Measurements from ENCODE around the gene FRYL. TPM values are rescaled to one million over a fixed set of nuclear protein-coding genes. Genes with fewer than 3 reads are reported as not detected.

FRYL gene
- total and polyA plus RNA-seq, 11 donors, result 12.3 to 61.3 (median 34.4) TPM

DNA sequence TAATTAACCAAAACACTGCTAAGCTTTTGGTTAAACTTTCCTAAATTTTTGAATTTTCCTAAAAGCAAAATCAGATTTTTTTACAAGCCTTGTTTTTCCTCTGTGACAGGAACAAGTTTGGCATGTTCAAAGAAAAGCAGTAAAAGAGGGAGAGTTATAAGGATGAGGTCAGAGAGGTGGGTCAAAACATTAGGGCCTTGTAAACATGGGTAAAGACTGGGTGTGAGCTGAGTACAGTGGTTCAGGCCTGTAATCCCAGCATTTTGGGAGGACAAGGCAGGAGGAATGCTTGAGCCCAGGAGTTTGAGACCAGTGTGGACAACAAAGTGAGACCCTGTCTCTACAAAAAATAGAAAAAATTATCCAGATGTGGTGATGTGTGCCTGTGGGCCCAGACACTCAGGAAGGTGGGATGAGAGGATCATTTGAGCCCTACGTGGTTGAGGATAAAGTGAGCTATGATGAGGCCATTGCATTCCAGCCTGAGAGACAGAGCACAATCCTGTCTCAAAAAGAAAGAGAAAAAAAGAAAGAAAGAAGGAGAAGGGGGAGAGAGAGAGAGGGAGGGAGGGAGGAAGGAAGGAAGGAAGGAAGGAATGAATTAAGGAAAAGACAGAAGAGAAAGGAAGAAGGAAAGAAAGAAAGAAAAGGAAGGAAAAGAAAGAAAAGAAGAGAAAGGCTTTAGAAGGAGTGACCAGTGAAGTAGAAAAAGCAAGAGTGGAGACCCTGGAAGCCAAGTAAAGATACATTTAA lies 17.0 kb upstream of the FRYL start:
- intact Hi-C loops (cut with DNase I), result loop anchor here in 2 of 10 donors (2.0 to 10.0 kb wide), 2 partner anchors 16 to 168 kb away; partner anchors contain the start of gene FRYL (in 1 of the 2)
- H3K9me3 ChIP-seq, result no peaks in the 10 kb centered on the region
- no peaks in the 10 kb centered on the region for H3K36me3 ChIP-seq
- no peak overlapping the region for H3K4me3 ChIP-seq
- no peak for TF ChIP-seq POLR2A (IDR thresholded peaks at IDR 0.05)
- TF ChIP-seq, protein P1, sequence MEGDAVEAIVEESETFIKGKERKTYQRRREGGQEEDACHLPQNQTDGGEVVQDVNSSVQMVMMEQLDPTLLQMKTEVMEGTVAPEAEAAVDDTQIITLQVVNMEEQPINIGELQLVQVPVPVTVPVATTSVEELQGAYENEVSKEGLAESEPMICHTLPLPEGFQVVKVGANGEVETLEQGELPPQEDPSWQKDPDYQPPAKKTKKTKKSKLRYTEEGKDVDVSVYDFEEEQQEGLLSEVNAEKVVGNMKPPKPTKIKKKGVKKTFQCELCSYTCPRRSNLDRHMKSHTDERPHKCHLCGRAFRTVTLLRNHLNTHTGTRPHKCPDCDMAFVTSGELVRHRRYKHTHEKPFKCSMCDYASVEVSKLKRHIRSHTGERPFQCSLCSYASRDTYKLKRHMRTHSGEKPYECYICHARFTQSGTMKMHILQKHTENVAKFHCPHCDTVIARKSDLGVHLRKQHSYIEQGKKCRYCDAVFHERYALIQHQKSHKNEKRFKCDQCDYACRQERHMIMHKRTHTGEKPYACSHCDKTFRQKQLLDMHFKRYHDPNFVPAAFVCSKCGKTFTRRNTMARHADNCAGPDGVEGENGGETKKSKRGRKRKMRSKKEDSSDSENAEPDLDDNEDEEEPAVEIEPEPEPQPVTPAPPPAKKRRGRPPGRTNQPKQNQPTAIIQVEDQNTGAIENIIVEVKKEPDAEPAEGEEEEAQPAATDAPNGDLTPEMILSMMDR (IDR thresholded peaks at IDR 0.05), result no peak
- H3K27ac ChIP-seq, result no peak overlapping the region
- peaks cover 0 to 28% (median 8%) of the 10 kb centered on the region in 12 donors for H3K4me1 ChIP-seq
- no peak for ATAC-seq
- no peak for DNase-seq
- H3K27me3 ChIP-seq, result no peaks in the 10 kb centered on the region
- 71 to 82% (median 77%) methylated on average over 1 of the region's 1 CpG for WGBS, 4 donors

- H3K4me1 ChIP-seq, result peaks cover 0 to 22% (median 4%) of the 10 kb centered on the region in 12 donors
- intact Hi-C loops (cut with DNase I), result loop anchor here in 2 of 10 donors (2.0 to 10.0 kb wide), 2 partner anchors 16 to 168 kb away; partner anchors contain the start of gene FRYL (in 1 of the 2)
- no peak overlapping the region for H3K4me3 ChIP-seq
- H3K27me3 ChIP-seq, result no peaks in the 10 kb centered on the region
- 86 to 91% (median 88%) methylated on average over 2 of the region's 2 CpGs for WGBS, 4 donors
- no peak for ATAC-seq
- DNase-seq, result no peak
- TF ChIP-seq, protein P1 (IDR thresholded peaks at IDR 0.05), result no peak
- no peak for TF ChIP-seq POLR2A (IDR thresholded peaks at IDR 0.05)
- H3K27ac ChIP-seq, result no peak overlapping the region
- H3K36me3 ChIP-seq, result no peaks in the 10 kb centered on the region
- no peaks in the 10 kb centered on the region for H3K9me3 ChIP-seq
These were observed 16.3 kb upstream of the FRYL start for GRCh38 chr4:48796191-48796926.

- H3K27me3 ChIP-seq, result no peaks in the 10 kb centered on the region
- H3K9me3 ChIP-seq, result no peaks in the 10 kb centered on the region
- WGBS, 4 donors, result 95 to 97% (median 95%) methylated on average over 3 of the region's 3 CpGs
- ATAC-seq, result no peak
- TF ChIP-seq POLR2A (IDR thresholded peaks at IDR 0.05), result no peak
- TF ChIP-seq, protein P1 (IDR thresholded peaks at IDR 0.05), result no peak
- H3K36me3 ChIP-seq, result no peaks in the 10 kb centered on the region
- H3K4me3 ChIP-seq, result no peak overlapping the region
- intact Hi-C loops (cut with DNase I), result loop anchor here in 1 of 10 donors (10.0 kb wide), 1 partner anchor 170 kb away; no protein-coding TSS in a partner anchor
- H3K4me1 ChIP-seq, result peaks cover 0 to 21% (median 0%) of the 10 kb centered on the region in 12 donors
- no peak for DNase-seq
- H3K27ac ChIP-seq, result no peak overlapping the region
These were observed 15.0 kb upstream of the FRYL start for GRCh38 chr4:48795108-48795507.
